22Rv1 (cell line): ENCODE results near the gene EMP2.
"Not testable (repeated sequence)": the region's sequence is repeated elsewhere in the genome, so short reads cannot be mapped to it uniquely, and the experiment has no call there.

Experiments used
- H3K27ac ChIP-seq: fragments of 450-650 bp; 2 replicates; pipeline ENCODE4 v1.5.1; 2017
- ZFX ChIP-seq: fragments of 450-650 bp; IDR thresholded peaks from 2 replicates; pipeline ENCODE4 v1.6.1; 2017; ENCODE audit warnings: antibody characterized with exemption, borderline replicate concordance
- TF ChIP-seq, protein P1 (sequence below): fragments of 450-650 bp; IDR thresholded peaks from 2 replicates; pipeline ENCODE4 v1.5.1; 2017; ENCODE audit warnings: mild to moderate bottlenecking

Gene EMP2

DNA sequence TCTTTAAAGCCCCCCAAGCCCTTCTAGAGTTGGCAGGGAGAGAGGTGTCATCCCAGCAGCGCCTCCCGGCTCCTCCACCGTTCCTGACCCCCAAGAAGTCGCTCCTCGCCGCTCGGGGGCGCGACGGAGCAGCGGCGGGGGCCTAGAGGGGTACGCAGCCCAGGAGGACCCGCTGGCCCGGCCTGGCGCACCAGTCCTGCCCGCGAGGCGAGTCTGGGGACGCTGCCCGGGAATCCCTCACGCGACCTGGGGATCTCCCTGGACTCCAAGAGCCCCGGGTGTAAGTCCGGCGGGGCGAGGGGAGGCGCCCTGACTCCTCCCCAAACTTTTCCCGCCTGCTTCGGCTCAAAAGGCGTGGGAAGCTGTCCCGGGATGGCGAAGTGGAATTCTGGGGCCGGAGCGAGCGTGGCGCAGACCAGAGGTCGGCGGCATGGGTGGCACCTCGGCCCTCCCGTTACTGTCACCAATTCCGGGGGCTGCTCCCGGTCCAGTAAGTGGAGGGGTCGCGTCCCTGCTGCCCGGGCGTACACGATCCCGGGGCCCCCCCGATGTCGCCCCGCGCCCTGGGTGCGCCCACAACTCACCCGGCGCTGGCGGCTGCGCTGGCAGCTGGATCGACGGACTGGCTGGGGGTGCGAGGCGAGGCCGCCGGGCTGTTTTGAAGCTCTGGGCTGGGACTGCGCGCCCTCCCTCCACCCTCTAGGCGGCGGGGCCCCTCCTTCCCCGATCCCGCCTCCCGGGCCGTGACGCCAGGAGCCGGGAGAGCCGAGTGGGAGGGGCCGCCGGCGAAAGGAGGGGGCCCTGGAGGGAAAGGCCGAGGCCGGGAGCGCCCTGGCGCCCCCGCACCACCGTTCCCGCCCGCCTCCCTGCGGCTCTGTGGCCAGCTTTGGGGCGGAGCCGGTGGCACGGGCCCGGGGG, at the start of gene EMP2:
EMP2 (minus strand) TSS at position 634 of the 918 bp plus-strand sequence. CDS start 32,981 bp downstream, outside the sequence.
- no peak for TF ChIP-seq ZFX
- TF ChIP-seq, protein P1, sequence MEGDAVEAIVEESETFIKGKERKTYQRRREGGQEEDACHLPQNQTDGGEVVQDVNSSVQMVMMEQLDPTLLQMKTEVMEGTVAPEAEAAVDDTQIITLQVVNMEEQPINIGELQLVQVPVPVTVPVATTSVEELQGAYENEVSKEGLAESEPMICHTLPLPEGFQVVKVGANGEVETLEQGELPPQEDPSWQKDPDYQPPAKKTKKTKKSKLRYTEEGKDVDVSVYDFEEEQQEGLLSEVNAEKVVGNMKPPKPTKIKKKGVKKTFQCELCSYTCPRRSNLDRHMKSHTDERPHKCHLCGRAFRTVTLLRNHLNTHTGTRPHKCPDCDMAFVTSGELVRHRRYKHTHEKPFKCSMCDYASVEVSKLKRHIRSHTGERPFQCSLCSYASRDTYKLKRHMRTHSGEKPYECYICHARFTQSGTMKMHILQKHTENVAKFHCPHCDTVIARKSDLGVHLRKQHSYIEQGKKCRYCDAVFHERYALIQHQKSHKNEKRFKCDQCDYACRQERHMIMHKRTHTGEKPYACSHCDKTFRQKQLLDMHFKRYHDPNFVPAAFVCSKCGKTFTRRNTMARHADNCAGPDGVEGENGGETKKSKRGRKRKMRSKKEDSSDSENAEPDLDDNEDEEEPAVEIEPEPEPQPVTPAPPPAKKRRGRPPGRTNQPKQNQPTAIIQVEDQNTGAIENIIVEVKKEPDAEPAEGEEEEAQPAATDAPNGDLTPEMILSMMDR = peak; percentile 23
- no peak within 1 kb of the TSS for H3K27ac ChIP-seq

GRCh38 chr16:10629592-10629963, 49.2 kb upstream of the EMP2 start:
- TF ChIP-seq, protein P1 = no peak
- TF ChIP-seq ZFX = no peak

GRCh38 chr16:10625595-10626357, 45.4 kb upstream of the EMP2 start:
- no peak for TF ChIP-seq ZFX
- TF ChIP-seq, protein P1 = no peak

More at GRCh38 chr16:10629592-10629963, 49.2 kb upstream of the EMP2 start:
- no peak overlapping the region for H3K27ac ChIP-seq

GRCh38 chr16:10624527-10624926, 44.1 kb upstream of the EMP2 start:
- no peak overlapping the region for H3K27ac ChIP-seq
- TF ChIP-seq ZFX = no peak
- TF ChIP-seq, protein P1 = no peak

More at GRCh38 chr16:10625595-10626357, 45.4 kb upstream of the EMP2 start:
- H3K27ac ChIP-seq = no peak overlapping the region

DNA sequence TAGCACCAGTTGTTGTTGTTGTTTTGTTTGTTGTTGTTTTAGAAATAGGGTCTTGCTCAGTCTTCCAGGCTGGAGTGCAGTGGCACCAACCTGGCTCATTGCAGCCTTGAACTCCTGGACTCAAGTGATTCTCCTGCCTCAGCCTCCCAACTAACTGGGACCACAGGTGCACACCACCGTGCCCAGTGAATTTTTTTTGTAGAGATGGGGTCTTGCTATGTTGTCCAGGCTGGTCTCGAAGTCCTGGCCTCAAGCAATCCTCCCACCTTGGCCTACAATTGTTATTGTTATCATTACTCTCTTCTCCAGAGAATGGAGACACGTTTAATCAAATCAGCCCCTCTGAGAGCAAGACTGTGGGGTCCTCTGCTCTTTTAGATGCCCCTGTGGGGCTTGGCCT, 42.7 kb upstream of the EMP2 start:
- no peak for TF ChIP-seq ZFX
- TF ChIP-seq, protein P1 = no peak
- no peak overlapping the region for H3K27ac ChIP-seq

GRCh38 chr16:10622036-10622921, 41.9 kb upstream of the EMP2 start:
- TF ChIP-seq, protein P1 = no peak
- no peak for TF ChIP-seq ZFX
- no peak overlapping the region for H3K27ac ChIP-seq

GRCh38 chr16:10621216-10621949, 41.0 kb upstream of the EMP2 start:
- not testable (repeated sequence) for H3K27ac ChIP-seq
